ENCODE data around the gene ENO1. TPM values are rescaled to one million over a fixed set of nuclear protein-coding genes. Genes with fewer than 3 reads are reported as not detected.

The ENO1 gene
- total RNA-seq, 1 donor: 1,401 TPM

DNA sequence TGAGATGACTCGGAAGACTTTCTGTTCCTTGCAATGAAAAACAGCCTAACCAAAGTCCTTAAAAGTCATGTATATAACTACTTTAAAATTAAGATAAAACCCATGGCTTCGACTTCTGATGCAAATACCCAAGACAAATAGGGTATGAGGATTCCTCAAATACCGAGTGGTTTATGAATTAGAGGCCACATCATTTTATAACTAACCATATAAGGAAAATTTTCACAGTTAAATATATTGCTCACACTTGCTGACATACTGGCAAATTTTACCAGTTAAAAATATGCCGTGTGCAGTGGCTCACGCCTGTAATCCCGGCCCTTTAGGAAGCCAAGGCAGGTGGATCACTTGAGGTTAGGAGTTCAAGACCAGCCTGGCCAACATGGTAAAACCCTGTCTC lies 66.4 kb downstream of the ENO1 start:
- TF ChIP-seq, protein P1, sequence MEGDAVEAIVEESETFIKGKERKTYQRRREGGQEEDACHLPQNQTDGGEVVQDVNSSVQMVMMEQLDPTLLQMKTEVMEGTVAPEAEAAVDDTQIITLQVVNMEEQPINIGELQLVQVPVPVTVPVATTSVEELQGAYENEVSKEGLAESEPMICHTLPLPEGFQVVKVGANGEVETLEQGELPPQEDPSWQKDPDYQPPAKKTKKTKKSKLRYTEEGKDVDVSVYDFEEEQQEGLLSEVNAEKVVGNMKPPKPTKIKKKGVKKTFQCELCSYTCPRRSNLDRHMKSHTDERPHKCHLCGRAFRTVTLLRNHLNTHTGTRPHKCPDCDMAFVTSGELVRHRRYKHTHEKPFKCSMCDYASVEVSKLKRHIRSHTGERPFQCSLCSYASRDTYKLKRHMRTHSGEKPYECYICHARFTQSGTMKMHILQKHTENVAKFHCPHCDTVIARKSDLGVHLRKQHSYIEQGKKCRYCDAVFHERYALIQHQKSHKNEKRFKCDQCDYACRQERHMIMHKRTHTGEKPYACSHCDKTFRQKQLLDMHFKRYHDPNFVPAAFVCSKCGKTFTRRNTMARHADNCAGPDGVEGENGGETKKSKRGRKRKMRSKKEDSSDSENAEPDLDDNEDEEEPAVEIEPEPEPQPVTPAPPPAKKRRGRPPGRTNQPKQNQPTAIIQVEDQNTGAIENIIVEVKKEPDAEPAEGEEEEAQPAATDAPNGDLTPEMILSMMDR (IDR thresholded peaks at IDR 0.05; ENCODE audit: insufficient read depth, low read depth, low read length): no peak
- H3K4me3 ChIP-seq (ENCODE audit: low read depth, low read length): no peak overlapping the region
- no peak for DNase-seq (ENCODE audit: low read depth)

Small RNA genes lying within 50 kb of the gene (small RNA-seq; reads per million reads assigned to genes)
- not detected for gene AL139415.2
- not detected for gene MIR6728
- gene RNU6-304P: not detected

Other genes with a start within 250 kb of the ENO1 start
- 51.4 and 56.0 TPM in 2 replicates for gene RERE, start 61.0 kb downstream of the ENO1 start, total RNA-seq
- not detected in 2 replicates for gene CA6, start 67.2 kb upstream of the ENO1 start, total RNA-seq
- gene SLC2A7, start 147.7 kb upstream of the ENO1 start, total RNA-seq: not detected in 2 replicates
- gene SLC2A5, start 190.9 kb upstream of the ENO1 start, total RNA-seq: 0.97 and 2.2 TPM in 2 replicates